HL-60 (cell line): ENCODE measurements around the gene ZNF771.

Experiments used
- DNase-seq, 2 experiments: peaks; one replicate each; pipeline ENCODE4 v3.0.0-alpha.2; 2010 to 2020; ENCODE audit warnings: low read depth in 1 of 2, low spot score in 1 of 2
- H3K27ac ChIP-seq: fragments of 250-450 bp; sonication (Bioruptor Pico); replicated peaks from 2 replicates; pipeline ENCODE4 v1.5.1; 2020; ENCODE audit warnings: mild to moderate bottlenecking, moderate library complexity
- H3K27me3 ChIP-seq: fragments of 250-450 bp; sonication (Bioruptor Pico); 2 replicates; pipeline ENCODE4 v1.5.1; 2021; ENCODE audit warnings: mild to moderate bottlenecking, moderate library complexity; ENCODE audit not compliant: insufficient read depth, poor library complexity, severe bottlenecking
- H3K4me3 ChIP-seq: replicated peaks from 2 replicates; pipeline ENCODE4 v1.5.1; 2011; ENCODE audit warnings: mild to moderate bottlenecking, control low read depth, low read length; ENCODE audit not compliant: insufficient read depth
- CTCF ChIP-seq: IDR thresholded peaks from one replicate; pipeline ENCODE4 v1.5.1; 2011; ENCODE audit warnings: low read length, control low read depth, inconsistent platforms; ENCODE audit not compliant: insufficient read depth
- GABPA ChIP-seq: IDR thresholded peaks from 2 replicates; pipeline ENCODE4 v1.6.1; 2012; ENCODE audit warnings: low read depth
- POLR2AphosphoS5 ChIP-seq: IDR thresholded peaks from 2 replicates; pipeline ENCODE4 v1.6.1; 2012; ENCODE audit warnings: low read depth
- REST ChIP-seq: IDR thresholded peaks from 2 replicates; pipeline ENCODE4 v1.6.1; 2012; ENCODE audit warnings: low read depth; ENCODE audit not compliant: insufficient replicate concordance
- SPI1 ChIP-seq: IDR thresholded peaks from 2 replicates; pipeline ENCODE4 v1.6.1; 2012; ENCODE audit warnings: low read depth, mild to moderate bottlenecking, borderline replicate concordance

Gene ZNF771

GRCh38 chr16:30370456-30371247 lies 36.8 kb upstream of the ZNF771 start, which contains the start of gene TBC1D10B:
Gene TBC1D10B, minus strand, starts transcription at chr16:30370494. Its CDS starts 311 bp downstream, at chr16:30370183.
- peak; percentile 100 for DNase-seq
- H3K4me3 ChIP-seq, result peak within 1 kb of the TSS; percentile 94
- H3K27me3 ChIP-seq, result no peaks in the 10 kb centered on the region
- TF ChIP-seq SPI1 (peak; percentile 84), GABPA (peak; percentile 39; the same call in 1 of the 2 replicates), REST (no peak)
- peak within 1 kb of the TSS; percentile 63 for H3K27ac ChIP-seq

- Histone ChIP-seq H3K27ac (peak overlapping the region; percentile 53), H3K27me3 (no peaks in the 10 kb centered on the region), H3K4me3 (peak overlapping the region; percentile 41)
- TF ChIP-seq SPI1 (no peak), GABPA (no peak), CTCF (no peak), POLR2AphosphoS5 (no peak), REST (no peak)
- DNase-seq, result no peak
Measured at GRCh38 chr16:30371248-30371816, 36.1 kb upstream of the ZNF771 start.

- no peaks in the 10 kb centered on the region for H3K27me3 ChIP-seq
- H3K27ac ChIP-seq, result no peak overlapping the region
- TF ChIP-seq POLR2AphosphoS5 (no peak), GABPA (no peak), SPI1 (no peak), CTCF (no peak), REST (no peak)
- DNase-seq, result no peak
- H3K4me3 ChIP-seq, result no peak overlapping the region
Measured at GRCh38 chr16:30372038-30372712, 35.2 kb upstream of the ZNF771 start.
